ENCODE data around the gene NTF4.

- TF ChIP-seq CTCF (IDR thresholded peaks at IDR 0.05) (no peak), POLR2A (IDR thresholded peaks at IDR 0.05) (no peak)
These were observed 53.4 kb downstream of the NTF4 start for GRCh38 chr19:49011194-49011593.
